GM12873 (cell line): ENCODE measurements around the gene CCDC158.

Source experiments
- TF ChIP-seq, protein P1 (sequence below): IDR thresholded peaks from 2 replicates; pipeline ENCODE4 v1.5.1; 2012; ENCODE audit warnings: low read depth, mild to moderate bottlenecking, moderate library complexity, low read length, control low read depth; ENCODE audit not compliant: insufficient read depth; ENCODE audit errors: missing control alignments

CCDC158 gene

DNA sequence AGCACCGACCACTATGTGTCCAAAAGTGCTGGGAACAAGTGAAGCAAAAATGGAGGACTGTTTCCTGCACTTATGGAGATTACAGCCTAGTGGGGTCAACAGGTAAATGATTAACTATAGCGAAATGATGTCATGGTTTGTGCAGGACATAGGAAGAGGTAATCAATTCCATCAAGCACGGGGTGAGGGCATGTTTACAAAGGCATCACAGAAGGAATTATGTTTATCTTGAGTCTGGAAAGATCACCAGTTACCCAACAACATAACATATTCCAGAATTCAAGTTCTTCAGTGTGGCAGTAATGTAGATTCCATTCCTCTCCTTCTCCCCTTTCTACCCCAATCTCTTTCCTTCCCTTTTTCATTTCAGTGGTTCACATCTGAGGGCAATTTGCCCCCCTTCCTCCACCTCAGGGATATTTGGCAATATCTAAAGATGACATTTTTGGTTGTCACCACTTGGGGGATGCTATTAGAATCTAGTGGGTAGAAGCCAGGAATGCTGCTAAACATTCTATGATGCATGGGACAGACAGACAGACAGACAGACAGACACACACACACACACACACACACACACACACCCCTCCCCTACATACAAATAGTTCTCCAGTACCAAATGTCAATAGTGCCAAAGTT lies 145.3 kb downstream of the CCDC158 start:
- TF ChIP-seq, protein P1, sequence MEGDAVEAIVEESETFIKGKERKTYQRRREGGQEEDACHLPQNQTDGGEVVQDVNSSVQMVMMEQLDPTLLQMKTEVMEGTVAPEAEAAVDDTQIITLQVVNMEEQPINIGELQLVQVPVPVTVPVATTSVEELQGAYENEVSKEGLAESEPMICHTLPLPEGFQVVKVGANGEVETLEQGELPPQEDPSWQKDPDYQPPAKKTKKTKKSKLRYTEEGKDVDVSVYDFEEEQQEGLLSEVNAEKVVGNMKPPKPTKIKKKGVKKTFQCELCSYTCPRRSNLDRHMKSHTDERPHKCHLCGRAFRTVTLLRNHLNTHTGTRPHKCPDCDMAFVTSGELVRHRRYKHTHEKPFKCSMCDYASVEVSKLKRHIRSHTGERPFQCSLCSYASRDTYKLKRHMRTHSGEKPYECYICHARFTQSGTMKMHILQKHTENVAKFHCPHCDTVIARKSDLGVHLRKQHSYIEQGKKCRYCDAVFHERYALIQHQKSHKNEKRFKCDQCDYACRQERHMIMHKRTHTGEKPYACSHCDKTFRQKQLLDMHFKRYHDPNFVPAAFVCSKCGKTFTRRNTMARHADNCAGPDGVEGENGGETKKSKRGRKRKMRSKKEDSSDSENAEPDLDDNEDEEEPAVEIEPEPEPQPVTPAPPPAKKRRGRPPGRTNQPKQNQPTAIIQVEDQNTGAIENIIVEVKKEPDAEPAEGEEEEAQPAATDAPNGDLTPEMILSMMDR, result no peak

DNA sequence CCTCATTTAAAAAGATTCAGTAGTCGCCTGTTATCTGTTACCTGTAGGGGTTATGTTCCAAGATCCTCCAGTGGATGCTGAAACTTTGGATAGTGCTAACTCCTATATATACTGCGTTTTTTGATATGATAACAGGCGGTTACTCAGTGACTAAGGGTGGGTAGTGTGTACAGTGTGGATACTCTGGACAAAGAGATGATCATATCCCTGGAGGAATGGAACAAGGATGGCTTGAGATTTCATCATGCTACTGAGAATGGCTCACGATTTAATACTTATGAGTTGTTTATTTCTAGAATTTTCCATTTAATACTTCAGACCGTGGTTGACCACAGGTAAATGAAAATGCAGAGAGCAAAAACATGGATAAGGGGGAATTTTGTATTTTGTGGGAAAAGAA lies 147.9 kb downstream of the CCDC158 start:
- TF ChIP-seq, protein P1, result no peak

DNA sequence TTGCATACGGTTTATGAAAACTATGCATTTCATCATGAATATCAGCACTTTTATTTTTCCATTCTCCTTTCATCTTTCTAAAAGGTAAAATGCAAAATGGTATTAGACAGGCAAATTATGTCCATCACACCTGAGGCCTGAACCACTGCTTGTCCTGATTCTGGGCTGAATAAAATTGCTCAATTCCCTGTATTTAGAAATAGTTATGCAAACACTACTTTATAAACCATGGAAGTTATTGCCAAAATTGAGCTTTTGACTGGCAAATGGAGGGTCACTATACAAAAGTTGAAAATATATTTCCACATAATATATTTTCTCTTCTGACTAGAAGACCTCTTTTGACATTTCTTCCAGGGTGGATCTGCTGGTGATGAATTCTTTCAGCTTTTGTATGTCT lies 148.4 kb downstream of the CCDC158 start:
- TF ChIP-seq, protein P1, result no peak

DNA sequence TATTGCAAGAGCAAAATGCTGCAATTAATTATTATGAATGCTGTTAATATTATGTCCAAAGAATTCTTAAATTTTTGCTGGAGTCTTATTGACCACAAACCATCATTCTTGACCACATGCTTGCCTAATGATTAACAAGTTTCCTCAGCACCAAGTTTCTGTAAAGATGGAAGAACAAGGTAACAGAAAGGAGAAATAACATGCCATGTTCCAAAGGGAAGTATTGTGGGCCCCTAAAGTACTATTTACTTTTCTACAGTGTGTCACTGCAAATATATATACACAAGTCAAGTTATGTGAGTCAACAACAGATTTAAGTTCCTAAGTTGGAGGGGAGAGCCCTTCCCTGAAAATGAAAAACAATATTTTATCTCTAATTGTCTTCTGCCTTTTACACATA lies 148.9 kb downstream of the CCDC158 start:
- TF ChIP-seq, protein P1, result no peak

DNA sequence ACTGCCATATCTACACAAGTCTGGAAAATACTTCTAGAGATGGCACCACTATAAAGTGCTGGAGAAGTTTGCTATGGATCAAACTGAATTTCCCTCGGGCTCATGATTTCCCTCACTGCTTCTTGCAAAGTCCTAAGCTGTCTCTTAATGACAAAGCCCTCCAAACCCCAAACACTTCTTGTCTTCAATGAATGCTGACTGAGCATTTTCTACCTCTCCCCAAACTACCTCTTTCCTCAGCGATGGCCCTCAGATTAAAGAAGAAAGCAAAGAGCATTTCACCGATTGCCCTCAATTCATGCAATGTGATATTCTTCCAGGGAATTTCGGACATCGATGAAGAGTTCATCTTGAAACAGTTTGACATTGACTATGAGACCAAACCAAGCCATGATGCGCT lies 149.7 kb downstream of the CCDC158 start:
- TF ChIP-seq, protein P1, result no peak

DNA sequence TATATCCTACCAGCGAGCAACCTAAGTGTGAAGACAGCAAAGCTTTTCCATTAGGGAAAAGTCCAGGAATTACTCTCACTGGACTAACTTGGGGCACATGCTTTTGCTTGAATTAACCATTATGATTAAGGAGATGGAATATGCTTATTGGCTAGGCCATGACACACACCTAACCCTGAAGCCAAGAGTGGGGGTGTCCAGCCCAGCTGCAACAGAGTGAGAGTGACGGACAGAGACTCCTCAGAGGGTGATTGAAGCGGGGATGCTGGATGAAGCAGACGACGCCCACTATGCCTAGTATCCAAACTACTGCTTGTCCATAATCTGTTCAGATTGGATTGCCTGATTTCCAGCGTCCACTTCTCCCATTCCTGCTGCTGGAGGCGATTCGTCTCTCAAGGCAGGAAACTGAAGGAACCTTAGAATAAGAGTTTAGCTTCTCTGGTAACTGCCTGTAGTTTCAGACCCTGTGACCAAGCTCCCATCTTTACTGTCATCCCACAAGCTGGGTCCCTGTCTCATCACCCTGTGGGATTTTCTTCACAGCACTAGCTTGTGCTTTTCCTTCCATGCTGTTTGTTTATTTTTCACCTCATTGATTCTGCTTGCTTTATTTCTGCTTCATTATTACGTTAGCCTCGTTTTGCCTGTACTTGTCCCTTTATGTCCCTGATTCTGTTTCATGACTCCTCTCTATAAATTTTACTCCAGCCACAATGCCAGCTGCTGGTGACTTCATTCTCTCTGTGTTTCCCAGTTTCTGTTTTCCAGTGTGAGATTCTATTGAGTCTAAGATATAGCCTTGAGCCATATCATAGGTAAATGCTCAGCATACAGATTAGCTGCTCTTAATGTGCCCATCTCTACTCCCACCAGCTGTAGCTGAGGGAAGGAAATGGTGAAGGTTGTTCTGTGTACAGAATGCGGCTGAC lies 150.4 kb downstream of the CCDC158 start:
- TF ChIP-seq, protein P1, result no peak

DNA sequence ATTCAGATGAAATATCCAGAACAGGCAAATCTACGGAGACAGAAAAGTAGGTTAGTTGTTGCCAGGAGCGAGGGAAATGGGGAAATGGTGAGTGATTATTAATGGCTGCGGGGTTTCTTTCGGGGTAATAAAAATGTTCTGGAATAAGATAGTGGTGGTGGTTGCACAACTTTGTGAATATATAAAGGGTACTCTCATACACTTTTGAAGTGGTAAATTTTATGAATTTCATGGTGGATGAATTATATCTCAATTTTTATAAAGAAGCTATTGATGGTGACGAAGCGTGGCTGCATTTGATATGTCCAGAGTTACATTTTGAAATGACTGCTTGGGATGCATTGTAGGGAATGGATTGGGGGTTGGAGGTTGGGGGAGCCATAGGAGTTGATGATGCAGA lies 153.1 kb downstream of the CCDC158 start:
- TF ChIP-seq, protein P1, result no peak
